HEK293T (cell line): ENCODE data around the gene LRBA.

ENCODE experiments used
- ARNT ChIP-seq: fragments of 450-650 bp; IDR thresholded peaks from 2 replicates; pipeline ENCODE4 v1.6.1; 2017; ENCODE audit warnings: mild to moderate bottlenecking
- BHLHE40 ChIP-seq: fragments of 450-650 bp; IDR thresholded peaks from 2 replicates; pipeline ENCODE4 v1.6.1; 2016; ENCODE audit warnings: mild to moderate bottlenecking, moderate library complexity, borderline replicate concordance
- ELF4 ChIP-seq: fragments of 450-650 bp; IDR thresholded peaks from 2 replicates; pipeline ENCODE4 v1.6.1; 2017; ENCODE audit warnings: antibody characterized with exemption
- FOXM1 ChIP-seq: fragments of 450-650 bp; IDR thresholded peaks from 2 replicates; pipeline ENCODE4 v1.6.1; 2017; ENCODE audit warnings: mild to moderate bottlenecking, borderline replicate concordance
- LEF1 ChIP-seq: fragments of 450-650 bp; IDR thresholded peaks from 2 replicates; pipeline ENCODE4 v1.6.1; 2017; ENCODE audit warnings: mild to moderate bottlenecking, borderline replicate concordance
- SP1 ChIP-seq: fragments of 450-650 bp; IDR thresholded peaks from 2 replicates; pipeline ENCODE4 v1.6.1; 2017
- SUZ12 ChIP-seq: fragments of 450-650 bp; IDR thresholded peaks from 2 replicates; pipeline ENCODE4 v1.6.1; 2016; ENCODE audit warnings: mild to moderate bottlenecking
- TARDBP ChIP-seq: fragments of 450-650 bp; IDR thresholded peaks from 2 replicates; pipeline ENCODE4 v1.6.1; 2016
- ZNF384 ChIP-seq: fragments of 450-650 bp; IDR thresholded peaks from 2 replicates; pipeline ENCODE4 v1.6.1; 2016

- TF ChIP-seq FOXM1 (no peak), BHLHE40 (no peak), SP1 (no peak), ELF4 (no peak), SUZ12 (no peak), ARNT (no peak), LEF1 (no peak), TARDBP (no peak), ZNF384 (no peak)
Observed at GRCh38 chr4:150973626-150974251, 41.3 kb downstream of the LRBA start.
